Ecto neural progenitor cell (in vitro differentiated cells): Measurements from ENCODE around the gene KDM2A.

Source experiments
- DNase-seq: peaks from one replicate; pipeline ENCODE4 v3.0.0-alpha.2; 2018; ENCODE audit warnings: low spot score

KDM2A gene

GRCh38 chr11:67284811-67285540 is 165.9 kb downstream of the KDM2A start:
- no peak for DNase-seq

DNA sequence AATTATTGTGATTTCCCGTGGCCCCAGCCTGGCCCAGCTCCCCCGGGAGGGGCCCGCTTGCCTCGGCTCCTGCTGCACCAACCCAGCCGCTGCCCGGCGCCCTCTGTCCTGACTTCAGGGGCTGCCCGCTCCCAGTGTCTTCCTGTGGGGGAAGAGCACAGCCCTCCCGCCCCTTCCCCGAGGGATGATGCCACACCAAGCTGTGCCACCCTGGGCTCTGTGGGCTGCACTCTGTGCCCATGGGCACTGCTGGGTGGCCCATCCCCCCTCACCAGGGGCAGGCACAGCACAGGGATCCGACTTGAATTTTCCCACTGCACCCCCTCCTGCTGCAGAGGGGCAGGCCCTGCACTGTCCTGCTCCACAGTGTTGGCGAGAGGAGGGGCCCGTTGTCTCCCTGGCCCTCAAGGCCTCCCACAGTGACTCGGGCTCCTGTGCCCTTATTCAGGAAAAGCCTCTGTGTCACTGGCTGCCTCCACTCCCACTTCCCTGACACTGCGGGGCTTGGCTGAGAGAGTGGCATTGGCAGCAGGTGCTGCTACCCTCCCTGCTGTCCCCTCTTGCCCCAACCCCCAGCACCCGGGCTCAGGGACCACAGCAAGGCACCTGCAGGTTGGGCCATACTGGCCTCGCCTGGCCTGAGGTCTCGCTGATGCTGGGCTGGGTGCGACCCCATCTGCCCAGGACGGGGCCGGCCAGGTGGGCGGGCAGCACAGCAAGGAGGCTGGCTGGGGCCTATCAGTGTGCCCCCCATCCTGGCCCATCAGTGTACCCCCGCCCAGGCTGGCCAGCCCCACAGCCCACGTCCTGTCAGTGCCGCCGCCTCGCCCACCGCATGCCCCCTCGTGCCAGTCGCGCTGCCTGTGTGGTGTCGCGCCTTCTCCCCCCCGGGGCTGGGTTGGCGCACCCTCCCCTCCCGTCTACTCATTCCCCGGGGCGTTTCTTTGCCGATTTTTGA is 166.8 kb downstream of the KDM2A start:
- DNase-seq, result no peak

DNA sequence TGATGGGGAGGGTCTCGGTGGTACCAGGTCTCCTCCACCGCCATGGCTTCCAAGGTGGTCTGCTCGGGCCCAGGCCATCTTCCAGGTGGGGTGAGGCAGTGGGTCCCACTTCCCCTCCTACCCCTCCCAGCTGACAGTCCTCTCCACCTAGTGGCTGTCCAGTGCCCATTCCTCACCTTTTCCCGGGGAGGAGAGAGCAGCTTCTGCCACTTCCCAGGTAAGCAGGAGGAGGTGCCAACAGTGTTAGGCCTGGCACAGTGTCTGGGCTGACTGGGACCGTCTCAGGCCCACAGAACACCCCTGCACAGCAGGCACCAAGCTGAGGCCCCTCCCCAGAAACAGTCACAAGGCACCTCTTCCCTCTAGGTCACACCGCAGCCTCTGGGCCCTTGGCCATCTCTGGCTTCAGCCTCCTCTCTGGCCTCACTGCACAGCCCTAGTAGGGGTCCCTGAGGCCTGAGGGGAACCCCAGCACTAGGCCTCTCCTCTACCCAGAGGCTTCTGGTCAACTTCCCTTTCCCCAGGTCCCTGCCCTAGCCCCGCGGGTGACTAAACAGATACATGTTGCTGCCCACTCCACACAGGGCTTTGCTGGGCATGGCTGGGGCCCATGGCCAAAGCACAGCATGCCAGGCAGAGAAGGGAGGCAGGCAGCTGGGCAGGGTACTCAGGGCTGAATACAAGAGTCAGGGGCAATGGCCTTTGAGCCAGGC is 167.7 kb downstream of the KDM2A start:
- DNase-seq, result no peak

- no peak for DNase-seq
Observed at GRCh38 chr11:67287355-67288197, 168.5 kb downstream of the KDM2A start.

DNA sequence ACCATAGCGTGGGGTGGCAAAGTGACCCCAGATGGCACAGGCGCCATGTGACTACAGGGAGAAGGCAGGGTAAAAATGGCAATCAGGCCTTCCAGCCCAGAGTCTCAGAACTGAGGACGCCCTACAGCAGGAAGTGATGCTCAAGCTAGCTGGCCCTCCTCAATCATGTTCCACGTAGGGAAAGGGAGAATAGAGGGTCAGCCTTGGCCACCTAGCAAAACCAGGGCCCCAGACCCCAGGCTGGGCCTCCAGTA is 169.1 kb downstream of the KDM2A start:
- DNase-seq, result no peak

DNA sequence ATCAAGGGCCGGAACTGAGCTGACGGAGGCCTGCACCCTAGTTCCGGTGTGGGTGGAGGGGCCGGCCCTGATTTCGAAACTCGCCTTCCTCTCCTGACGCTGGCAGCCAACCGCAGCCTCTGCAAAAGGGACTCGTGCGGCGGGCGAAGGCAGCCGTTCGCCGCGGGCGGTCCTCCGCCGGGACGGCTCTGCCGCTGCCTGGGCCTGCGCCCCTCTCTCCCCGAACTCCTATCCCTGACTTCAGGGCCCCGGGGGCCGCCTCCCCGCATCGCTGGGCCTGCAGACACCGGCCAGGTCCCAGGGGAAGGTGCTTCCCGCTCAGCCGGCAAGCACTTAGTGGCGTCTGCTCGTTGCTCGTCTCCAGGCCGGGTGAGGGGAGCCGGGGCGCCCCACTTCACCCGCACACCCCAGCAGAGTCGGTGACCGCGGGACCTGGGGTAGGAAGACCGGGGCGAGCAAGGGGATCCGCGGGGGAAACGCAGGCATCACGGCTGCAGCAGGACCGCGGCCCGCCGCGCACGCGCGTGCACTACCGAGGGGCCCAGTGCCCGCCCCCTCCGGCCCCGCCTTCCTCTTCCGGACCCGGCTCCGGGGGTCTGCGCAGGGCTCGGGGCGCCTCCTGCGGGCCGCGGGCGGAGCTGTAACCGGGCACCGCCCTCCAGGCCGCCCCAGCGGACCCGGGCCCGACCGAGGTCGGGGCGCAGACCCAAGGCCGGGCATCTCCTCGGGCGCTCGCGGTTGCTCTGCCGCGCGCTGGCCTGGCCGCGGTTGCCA is 169.6 kb downstream of the KDM2A start:
- DNase-seq, result peak; percentile 93

GRCh38 chr11:67289226-67289650 is 170.2 kb downstream of the KDM2A start, which contains the start of gene ANKRD13D:
Gene ANKRD13D, plus strand, starts transcription at chr11:67289303. Its CDS starts 158 bp downstream, at chr11:67289461.
- no peak for DNase-seq

DNA sequence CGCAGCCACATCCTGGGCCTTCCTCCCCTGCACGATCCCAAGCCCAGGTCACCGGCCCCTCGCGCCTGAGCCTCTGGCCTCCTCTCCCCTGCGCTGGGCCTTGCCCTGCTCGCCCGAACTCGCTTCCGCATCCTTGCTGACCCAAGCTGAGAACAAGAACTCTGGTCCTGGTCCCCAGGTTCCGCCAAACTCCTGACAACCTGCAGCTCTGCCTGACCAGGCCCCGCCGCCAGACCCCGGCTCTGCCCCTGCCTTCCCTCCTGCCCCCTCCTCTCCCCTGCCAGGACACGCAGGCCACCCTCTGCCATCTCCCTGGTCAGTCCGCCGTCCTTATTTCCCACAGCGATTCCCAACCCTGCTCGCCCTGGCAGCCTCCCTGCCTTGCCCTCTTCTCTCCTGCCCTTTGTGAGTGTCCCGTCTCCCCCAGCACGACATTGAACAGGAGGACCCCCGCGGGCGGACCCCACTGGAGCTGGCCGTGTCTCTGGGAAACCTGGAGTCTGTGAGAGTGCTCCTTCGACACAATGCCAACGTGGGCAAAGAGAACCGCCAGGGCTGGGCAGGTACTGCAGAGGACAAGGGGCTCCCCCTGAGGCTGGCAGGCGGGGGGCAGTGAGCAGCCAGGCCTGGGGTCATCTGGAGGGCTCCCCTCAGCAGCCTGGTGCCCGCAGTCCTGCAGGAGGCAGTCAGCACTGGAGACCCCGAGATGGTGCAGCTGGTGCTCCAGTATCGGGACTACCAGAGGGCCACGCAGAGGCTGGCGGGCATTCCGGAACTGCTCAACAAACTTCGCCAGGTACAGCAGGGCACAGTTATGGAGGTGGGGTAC is 170.8 kb downstream of the KDM2A start:
- DNase-seq, result no peak

DNA sequence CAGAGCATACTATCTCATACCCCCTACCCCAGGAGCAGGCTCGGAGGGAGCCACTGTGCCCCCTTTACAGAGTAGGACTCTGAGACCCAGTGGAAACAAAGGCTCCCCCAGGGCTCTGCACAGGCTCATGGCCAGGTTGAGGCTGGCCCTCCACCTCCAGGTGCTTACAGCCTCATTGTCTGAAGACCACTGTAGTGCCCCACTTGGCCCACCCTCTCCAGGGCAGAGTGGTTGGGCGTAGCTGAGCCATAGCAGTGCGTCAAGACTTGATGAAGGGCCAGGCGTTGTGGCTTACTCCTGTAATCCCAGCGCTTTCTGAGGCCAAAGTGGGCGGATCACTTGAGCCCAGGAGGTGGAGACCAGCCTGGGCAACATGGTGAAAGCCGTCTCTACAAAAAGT is 171.7 kb downstream of the KDM2A start:
- no peak for DNase-seq

DNA sequence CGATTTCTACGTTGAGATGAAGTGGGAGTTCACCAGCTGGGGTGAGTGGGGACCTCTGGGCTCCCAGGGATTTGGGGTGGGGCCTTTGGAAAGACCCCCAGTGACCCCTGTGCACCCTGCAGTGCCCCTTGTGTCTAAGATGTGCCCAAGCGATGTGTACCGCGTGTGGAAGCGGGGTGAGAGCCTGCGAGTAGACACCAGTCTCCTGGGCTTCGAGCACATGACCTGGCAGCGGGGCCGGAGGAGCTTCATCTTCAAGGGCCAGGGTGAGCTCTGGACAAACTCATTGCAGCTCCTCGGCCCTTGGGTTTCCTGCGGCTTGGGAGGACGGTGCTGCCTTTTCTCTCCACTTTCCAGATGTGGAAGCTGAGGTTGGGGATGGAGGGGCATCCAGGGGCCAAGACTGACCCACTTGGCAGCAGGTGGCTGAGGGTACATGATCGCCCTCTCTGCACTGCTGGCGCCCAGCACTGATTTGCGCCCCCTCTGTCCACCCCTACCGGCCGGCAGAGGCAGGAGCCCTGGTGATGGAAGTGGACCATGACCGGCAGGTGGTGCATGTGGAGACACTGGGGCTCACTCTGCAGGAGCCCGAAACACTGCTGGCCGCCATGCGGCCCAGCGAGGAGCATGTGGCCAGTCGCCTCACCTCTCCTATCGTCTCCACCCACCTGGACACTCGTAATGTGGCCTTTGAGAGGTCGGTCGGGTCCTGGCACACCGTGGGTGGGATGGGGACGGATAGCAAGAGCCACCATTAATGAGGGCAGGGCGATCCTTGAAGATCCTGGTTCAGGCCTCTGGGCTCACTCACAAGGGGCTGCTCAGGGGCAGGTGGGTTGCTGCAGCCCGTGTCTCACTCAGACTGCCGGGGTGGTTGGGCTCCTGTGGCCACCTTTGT is 172.7 kb downstream of the KDM2A start:
- no peak for DNase-seq

GRCh38 chr11:67292671-67293070 is 173.6 kb downstream of the KDM2A start:
- no peak for DNase-seq

DNA sequence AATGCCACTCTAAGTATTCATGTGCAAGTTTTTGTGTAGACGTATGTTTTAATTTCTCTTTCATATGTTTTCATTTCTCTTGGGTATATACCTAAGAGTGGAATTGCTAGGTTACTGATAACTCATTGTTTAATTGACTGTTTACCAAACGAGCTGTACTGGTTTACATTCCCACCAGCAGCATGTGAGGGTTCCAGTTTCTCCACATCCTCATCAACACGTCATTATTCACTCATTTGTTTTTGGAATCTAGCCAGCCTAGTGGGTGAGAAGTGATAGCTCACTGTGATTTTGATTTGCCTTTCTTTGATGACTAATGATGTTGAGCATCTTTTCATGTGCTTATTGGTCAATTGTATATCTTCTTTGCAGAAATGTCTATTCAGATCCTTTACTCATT is 174.0 kb downstream of the KDM2A start:
- DNase-seq, result no peak

DNA sequence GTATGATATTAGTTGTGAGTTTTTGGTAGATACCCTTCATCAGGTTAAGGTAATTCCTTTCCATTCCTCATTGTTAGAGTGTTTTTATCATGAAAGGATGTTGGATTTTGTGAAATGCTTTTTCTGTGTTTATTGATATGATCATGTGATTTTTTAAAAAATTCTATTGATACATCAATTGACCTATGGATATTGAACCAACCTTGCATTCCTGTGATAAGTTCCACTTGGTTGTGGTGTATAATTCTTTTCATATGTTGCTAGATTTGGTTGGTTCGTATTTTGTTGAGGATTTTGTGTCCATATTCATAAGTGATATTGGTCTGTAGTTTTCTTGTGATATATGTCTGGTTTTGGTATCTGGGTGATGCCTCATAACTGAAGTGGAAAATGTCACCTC is 176.8 kb downstream of the KDM2A start:
- no peak for DNase-seq

DNA sequence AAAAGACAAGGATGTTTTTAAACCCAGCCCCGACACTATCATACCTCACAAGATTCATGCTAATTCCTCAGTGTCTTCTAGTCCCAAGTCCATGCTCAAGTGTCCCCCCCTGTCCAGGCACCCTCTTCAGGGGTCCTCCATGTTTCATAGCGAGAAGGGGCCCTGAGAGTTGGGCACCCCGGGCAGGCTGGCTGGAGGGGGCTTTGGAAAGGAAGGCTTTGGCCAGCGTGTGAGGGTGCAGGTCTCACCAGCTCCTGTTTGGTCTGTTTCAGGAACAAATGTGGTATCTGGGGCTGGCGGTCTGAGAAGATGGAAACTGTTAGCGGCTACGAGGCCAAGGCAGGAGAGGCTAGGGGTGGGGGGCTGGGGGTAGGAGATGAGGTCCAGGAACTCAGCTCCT is 179.7 kb downstream of the KDM2A start:
- DNase-seq, result no peak

DNA sequence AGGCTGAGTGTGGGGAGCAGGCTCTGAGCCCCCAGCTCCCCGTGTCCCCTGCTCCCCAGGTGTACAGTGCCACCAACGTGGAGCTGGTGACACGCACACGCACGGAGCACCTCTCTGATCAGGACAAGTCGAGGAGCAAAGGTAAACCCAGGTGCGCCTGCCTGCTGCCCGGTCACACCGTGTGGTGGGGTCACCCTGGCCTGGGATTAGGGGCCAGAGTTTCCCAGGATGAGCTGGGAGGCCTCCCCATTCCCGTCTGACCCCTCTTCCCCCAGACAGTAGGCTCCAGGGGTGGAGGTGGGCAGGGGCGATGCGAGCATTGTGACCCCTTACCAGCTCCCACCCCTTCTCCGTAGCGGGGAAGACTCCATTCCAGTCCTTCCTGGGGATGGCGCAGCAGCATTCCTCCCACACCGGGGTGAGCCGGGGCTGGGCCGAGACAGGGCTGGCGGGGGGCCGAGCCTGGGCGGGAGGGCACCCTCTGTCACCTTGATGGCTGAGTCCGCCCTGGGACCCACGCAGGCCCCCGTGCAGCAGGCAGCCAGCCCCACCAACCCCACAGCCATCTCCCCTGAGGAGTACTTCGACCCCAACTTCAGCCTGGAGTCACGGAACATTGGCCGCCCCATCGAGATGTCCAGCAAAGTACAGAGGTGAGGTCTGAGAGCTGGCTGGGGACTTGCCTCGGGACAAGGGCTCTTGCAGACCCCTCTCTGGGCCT is 180.6 kb downstream of the KDM2A start:
- DNase-seq, result no peak

DNA sequence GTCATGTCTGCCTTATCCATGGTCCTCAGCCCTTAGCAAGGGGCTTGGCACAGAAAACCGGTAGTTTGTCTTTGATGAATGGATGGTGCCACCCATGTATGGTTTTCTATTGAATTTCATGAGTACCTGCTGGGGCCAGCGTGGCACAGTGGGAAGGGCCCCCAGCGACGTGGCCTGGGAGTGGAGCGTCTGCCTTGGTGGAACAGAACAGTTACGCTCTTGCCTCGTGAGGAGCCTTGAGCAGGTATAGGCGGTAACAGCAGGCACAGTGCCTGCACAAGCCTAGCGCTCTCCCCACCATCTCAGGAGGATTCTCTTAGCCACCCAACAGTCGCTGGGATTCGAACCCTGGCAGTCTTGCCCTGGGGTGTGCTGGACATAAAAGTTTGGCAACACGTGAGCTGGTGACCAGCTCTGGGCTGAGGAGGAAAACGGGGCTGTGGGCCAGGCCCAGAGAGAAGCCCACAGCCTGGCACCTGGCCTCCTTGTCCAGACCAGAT is 181.2 kb downstream of the KDM2A start:
- DNase-seq, result no peak

GRCh38 chr11:67300756-67301312 is 181.8 kb downstream of the KDM2A start:
- no peak for DNase-seq
